IMR-90 (cell line): Measurements from ENCODE around the gene GALNT3. TPM values are rescaled to one million over a fixed set of nuclear protein-coding genes. Genes with fewer than 3 reads are reported as not detected.

Source experiments
- ATAC-seq: fragments of 200-7000 bp; cut with Tn5 transposase; 2 replicates; pipeline ENCODE4 v1.9.1; 2020; ENCODE audit warnings: low read depth, mild to moderate bottlenecking, moderate library complexity
- BruUV-seq: library from RNA; stranded (reverse); fragments of 400-500 nt; replicated peaks from 2 replicates; lab custom pipeline; 2021; lab: Mats Ljungman, UMichigan
- CTCF ChIA-PET: fragments of 300-600 bp; formaldehyde crosslinking; extraction: SDS; loops from one replicate; lab custom pipeline; 2021; ENCODE audit warnings: antibody characterized with exemption; lab: Yijun Ruan, JAX
- POLR2A ChIA-PET: fragments of 300-600 bp; sonication (Branson Sonifier 250); formaldehyde crosslinking; loops from one replicate; lab custom pipeline; 2022; ENCODE audit warnings: antibody characterized with exemption; ENCODE audit not compliant: unreplicated experiment; lab: Charles Lee
- DNase-seq: peaks from one replicate; pipeline ENCODE4 v3.0.0; 2013
- H2AFZ ChIP-seq: replicated peaks from 2 replicates; pipeline ENCODE3; 2013; ENCODE audit warnings: low read length, mild to moderate bottlenecking; ENCODE audit not compliant: poor library complexity
- H2AK5ac ChIP-seq: 2 replicates; pipeline ENCODE4 v1.6.1; 2013; ENCODE audit warnings: low read depth, low read length, inconsistent platforms
- H2AK9ac ChIP-seq: replicated peaks from 2 replicates; pipeline ENCODE3; 2013; ENCODE audit warnings: mild to moderate bottlenecking, low read depth, low read length, moderate library complexity; ENCODE audit not compliant: poor library complexity
- H2BK120ac ChIP-seq: 2 replicates; pipeline ENCODE4 v1.6.1; 2013; ENCODE audit warnings: low read depth, low read length, inconsistent platforms
- H2BK15ac ChIP-seq: 3 replicates; pipeline ENCODE4 v1.6.1; 2013; ENCODE audit warnings: low read depth, low read length, inconsistent platforms
- H2BK20ac ChIP-seq: 2 replicates; pipeline ENCODE4 v1.6.1; 2013; ENCODE audit warnings: low read depth, mild to moderate bottlenecking, inconsistent platforms, low read length, moderate library complexity
- H2BK5ac ChIP-seq: 2 replicates; pipeline ENCODE4 v1.6.1; 2013; ENCODE audit warnings: mild to moderate bottlenecking, low read depth, low read length, inconsistent platforms; ENCODE audit not compliant: poor library complexity, severe bottlenecking
- H3K14ac ChIP-seq: replicated peaks from 2 replicates; pipeline ENCODE4 v1.6.1; 2013; ENCODE audit warnings: low read depth, low read length, inconsistent platforms
- H3K18ac ChIP-seq: 2 replicates; pipeline ENCODE4 v1.6.1; 2013; ENCODE audit warnings: low read depth, low read length, control low read depth
- H3K23ac ChIP-seq: 2 replicates; pipeline ENCODE4 v1.6.1; 2013; ENCODE audit warnings: low read depth, low read length, inconsistent platforms
- H3K27ac ChIP-seq: 2 replicates; pipeline ENCODE4 v1.5.1; 2013; ENCODE audit warnings: mild to moderate bottlenecking, control low read depth, low read length; ENCODE audit not compliant: insufficient read depth
- H3K27me3 ChIP-seq: 2 replicates; pipeline ENCODE4 v1.6.1; 2013; ENCODE audit warnings: low read length; ENCODE audit not compliant: control insufficient read depth, insufficient read depth
- H3K36me3 ChIP-seq: 2 replicates; pipeline ENCODE4 v1.6.1; 2013; ENCODE audit warnings: low read length, mixed read lengths; ENCODE audit not compliant: control insufficient read depth, insufficient read depth
- H3K4ac ChIP-seq: 2 replicates; pipeline ENCODE4 v1.6.1; 2013; ENCODE audit warnings: low read depth, low read length, inconsistent platforms
- H3K4me1 ChIP-seq: 2 replicates; pipeline ENCODE4 v1.6.1; 2013; ENCODE audit warnings: low read length, mixed read lengths; ENCODE audit not compliant: control insufficient read depth, insufficient read depth
- H3K4me2 ChIP-seq: 2 replicates; pipeline ENCODE4 v1.6.1; 2013; ENCODE audit warnings: low read depth, mild to moderate bottlenecking, control low read depth, low read length, moderate library complexity
- H3K4me3 ChIP-seq: 2 replicates; pipeline ENCODE4 v1.5.1; 2013; ENCODE audit warnings: low read depth, mild to moderate bottlenecking, control low read depth, low read length, moderate library complexity; ENCODE audit not compliant: insufficient read depth
- H3K56ac ChIP-seq: 2 replicates; pipeline ENCODE4 v1.6.1; 2013; ENCODE audit warnings: low read length, inconsistent platforms; ENCODE audit not compliant: insufficient read depth; ENCODE audit errors: extremely low read depth
- H3K79me1 ChIP-seq, 2 experiments: 2 replicates each; pipeline ENCODE4 v1.6.1; 2013; ENCODE audit warnings: low read length in 2 of 2, inconsistent platforms in 1 of 2, low read depth in 1 of 2
- H3K9ac ChIP-seq: 2 replicates; pipeline ENCODE4 v1.6.1; 2013; ENCODE audit warnings: low read depth, low read length, control low read depth
- H3K9me1 ChIP-seq: 2 replicates; pipeline ENCODE4 v1.6.1; 2013; ENCODE audit warnings: low read length, inconsistent platforms; ENCODE audit not compliant: insufficient read depth
- H3K9me3 ChIP-seq: 2 replicates; pipeline ENCODE4 v1.6.1; 2013; ENCODE audit warnings: low read length; ENCODE audit not compliant: control insufficient read depth, insufficient read depth
- H4K20me1 ChIP-seq: 2 replicates; pipeline ENCODE4 v1.6.1; 2013; ENCODE audit warnings: low read length, inconsistent platforms; ENCODE audit not compliant: insufficient read depth
- H4K5ac ChIP-seq: 2 replicates; pipeline ENCODE4 v1.6.1; 2013; ENCODE audit warnings: mild to moderate bottlenecking, low read depth, low read length, control low read depth
- H4K8ac ChIP-seq, 2 experiments: 2 replicates each; pipeline ENCODE4 v1.6.1; 2013; ENCODE audit warnings: low read depth in 2 of 2, low read length in 2 of 2, control low read depth in 1 of 2, inconsistent platforms in 1 of 2
- H4K91ac ChIP-seq: 2 replicates; pipeline ENCODE4 v1.6.1; 2013; ENCODE audit warnings: low read depth, low read length, inconsistent platforms; ENCODE audit not compliant: insufficient read depth
- CEBPB ChIP-seq: IDR thresholded peaks from 2 replicates; pipeline ENCODE4 v1.6.1; 2012; ENCODE audit warnings: low read depth, low read length, improper control_type of control experiment
- WGBS, 2 experiments: methylation state at CpG; one replicate each; pipeline versions ENCODE4 v1.1.5 to v1.1.7; 2013; ENCODE audit warnings: missing lambda C conversion rate in 2 of 2; ENCODE audit not compliant: insufficient read length in 1 of 2; ENCODE audit errors: extremely low coverage in 2 of 2; 5-methylcytosine and 5-hydroxymethylcytosine counted together
- dilution Hi-C: fragments of 300-500 bp; cut with HindIII; formaldehyde crosslinking; loops from one replicate; pipeline ENCODE4 v1.14.3; 2018; ENCODE audit warnings: low sequenced_read_pairs; ENCODE audit not compliant: unreplicated experiment
- in situ Hi-C: fragments of 300-500 bp; cut with MboI; formaldehyde crosslinking; loops from 3 replicates; pipeline ENCODE4 v1.14.3; 2019; ENCODE audit warnings: low sequenced_read_pairs, inconsistent platforms, mixed read lengths
- intact Hi-C: fragments of 100-400 bp; cut with micrococcal nuclease; formaldehyde crosslinking; loops from 2 replicates; pipeline ENCODE4 v1.10.0; 2022
- polyA plus RNA-seq, 3 experiments: library from polyadenylated mRNA; depleted of rRNA; stranded (reverse); fragments of >200 nt; gene quantifications; 2 replicates each; pipeline ENCODE4 v1.2.3, GENCODE V29; 2012; ENCODE audit warnings: low replicate concordance in 1 of 3
- total RNA-seq: library from RNA; depleted of rRNA; stranded (reverse); fragments of >200 nt; gene quantifications from 2 replicates; pipeline ENCODE4 v1.2.3, GENCODE V29; 2012
- TF ChIP-seq, protein P1 (sequence below): fragments of 150-350 bp; IDR thresholded peaks from 2 replicates; pipeline ENCODE4 v1.6.1; 2017; ENCODE audit warnings: mild to moderate bottlenecking, antibody characterized with exemption, low read length, low read depth

GALNT3 gene
- total and polyA plus RNA-seq, 2 of the 4 experiments (the other 2 are of a cell fraction), result 1.1 to 2.0 TPM

DNA sequence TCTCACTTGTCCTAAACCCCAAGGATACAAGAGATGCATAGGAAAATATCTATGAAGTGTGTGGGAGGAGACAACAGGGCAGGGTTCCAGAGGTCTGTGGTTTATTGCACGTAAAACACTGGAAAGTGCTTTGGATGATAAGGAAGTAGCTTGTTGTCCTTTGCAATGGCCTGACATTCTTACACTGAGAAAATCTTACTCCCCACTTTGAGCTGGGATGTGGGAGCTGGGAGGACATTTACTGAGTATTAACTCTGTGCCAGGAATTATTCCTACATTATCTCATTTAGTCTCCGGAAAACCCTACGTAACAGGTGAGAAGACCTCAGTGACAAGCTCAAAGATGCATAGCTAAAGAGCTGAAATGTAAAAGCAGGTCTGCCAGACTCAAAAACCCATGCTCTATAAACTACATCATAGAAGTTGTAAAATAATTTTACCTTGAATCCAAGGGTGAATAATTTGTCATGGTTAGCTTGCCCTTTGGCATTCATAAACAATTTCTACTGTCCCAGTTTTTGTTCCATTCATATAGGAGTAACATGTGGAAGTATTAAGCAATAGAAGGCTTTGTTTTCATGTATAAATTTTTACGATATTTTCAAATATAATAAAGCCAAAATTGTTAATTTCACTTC, 9.2 kb upstream of the GALNT3 start:
- Histone ChIP-seq H3K9me1 (no peaks in the 10 kb centered on the region), H2BK15ac (no peak overlapping the region), H2BK20ac (no peak overlapping the region), H3K23ac (no peak overlapping the region), H2AK5ac (no peak overlapping the region), H3K9me3 (no peaks in the 10 kb centered on the region), H3K79me1 (no peaks in the 10 kb centered on the region), H3K9ac (no peak overlapping the region), H4K20me1 (no peaks in the 10 kb centered on the region), H3K18ac (no peak overlapping the region), H3K36me3 (no peaks in the 10 kb centered on the region), H3K4me3 (no peak overlapping the region), H2AK9ac (no peak overlapping the region), H3K27me3 (no peaks in the 10 kb centered on the region), H2BK120ac (no peak overlapping the region), H2AFZ (no peak overlapping the region), H2BK5ac (no peak overlapping the region), H3K56ac (no peak overlapping the region), H3K4me2 (no peak overlapping the region), H4K8ac (no peak overlapping the region), H3K4ac (no peak overlapping the region), H3K4me1 (no peaks in the 10 kb centered on the region), H4K91ac (no peak overlapping the region), H4K5ac (no peak overlapping the region), H3K27ac (no peak overlapping the region), H3K14ac (no peak overlapping the region)
- BruUV-seq, result no TSS peak
- in situ Hi-C loops, result no loop called here
- peak; percentile 24; the same call in 1 of the 2 replicates for TF ChIP-seq CEBPB
- TF ChIP-seq, protein P1, sequence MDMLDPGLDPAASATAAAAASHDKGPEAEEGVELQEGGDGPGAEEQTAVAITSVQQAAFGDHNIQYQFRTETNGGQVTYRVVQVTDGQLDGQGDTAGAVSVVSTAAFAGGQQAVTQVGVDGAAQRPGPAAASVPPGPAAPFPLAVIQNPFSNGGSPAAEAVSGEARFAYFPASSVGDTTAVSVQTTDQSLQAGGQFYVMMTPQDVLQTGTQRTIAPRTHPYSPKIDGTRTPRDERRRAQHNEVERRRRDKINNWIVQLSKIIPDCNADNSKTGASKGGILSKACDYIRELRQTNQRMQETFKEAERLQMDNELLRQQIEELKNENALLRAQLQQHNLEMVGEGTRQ, result no peak
- intact Hi-C loops, result no loop called here
- dilution Hi-C loops, result no loop called here
- WGBS, 2 experiments, result no CpG with 5 or more reads among the region's 4 CpGs
- DNase-seq, result peak; percentile 80
- peak; percentile 32 for ATAC-seq
- ChIA-PET POLR2A (no interaction called here), CTCF (no interaction called here)
